H1 (cell line): ENCODE measurements around the gene MTARC2. TPM values are rescaled to one million over a fixed set of nuclear protein-coding genes. Genes with fewer than 3 reads are reported as not detected.

Experiments
- CTCF ChIA-PET: fragments of 300-600 bp; sonication (Branson Sonifier 250); formaldehyde crosslinking; loops from one replicate; lab custom pipeline; 2021; ENCODE audit not compliant: partially characterized antibody; lab: Charles Lee
- POLR2A ChIA-PET: fragments of 300-600 bp; sonication (Branson Sonifier 250); formaldehyde crosslinking; loops from one replicate; lab custom pipeline; 2021; ENCODE audit warnings: inconsistent platforms; ENCODE audit not compliant: partially characterized antibody; lab: Charles Lee
- DNase-seq, 2 experiments: peaks; one replicate each; pipeline versions ENCODE4 v3.0.0 to v3.0.0-alpha.2; 2010 to 2022; ENCODE audit warnings: low spot score in 2 of 2, low read depth in 1 of 2, mixed read lengths in 1 of 2
- FAIRE-seq: peaks from 2 replicates; lab custom pipeline; 2011; peaks lifted over from hg19 to GRCh38; lab: Jason Lieb, UNC
- H2AFZ ChIP-seq: 2 replicates; pipeline ENCODE4 v1.8.1; 2012; ENCODE audit warnings: low read length, inconsistent platforms
- H2AK5ac ChIP-seq: 2 replicates; pipeline ENCODE4 v1.6.1; 2013; ENCODE audit warnings: low read depth, low read length
- H2BK120ac ChIP-seq: replicated peaks from 2 replicates; pipeline ENCODE3; 2013; ENCODE audit warnings: low read depth, low read length, inconsistent platforms
- H2BK12ac ChIP-seq: 2 replicates; pipeline ENCODE4 v1.6.1; 2013; ENCODE audit warnings: low read depth, low read length
- H2BK15ac ChIP-seq: 2 replicates; pipeline ENCODE4 v1.6.1; 2013; ENCODE audit warnings: low read length
- H2BK20ac ChIP-seq: 2 replicates; pipeline ENCODE4 v1.6.1; 2013; ENCODE audit warnings: low read length
- H2BK5ac ChIP-seq: 2 replicates; pipeline ENCODE4 v1.6.1; 2013; ENCODE audit warnings: low read depth, low read length
- H3K14ac ChIP-seq: 2 replicates; pipeline ENCODE4 v1.6.1; 2013; ENCODE audit warnings: inconsistent platforms; ENCODE audit not compliant: insufficient read length
- H3K18ac ChIP-seq: 2 replicates; pipeline ENCODE4 v1.6.1; 2013; ENCODE audit warnings: low read length; ENCODE audit errors: extremely low read depth
- H3K23ac ChIP-seq: 2 replicates; pipeline ENCODE4 v1.6.1; 2013; ENCODE audit warnings: inconsistent platforms; ENCODE audit not compliant: insufficient read length
- H3K23me2 ChIP-seq: 2 replicates; pipeline ENCODE4 v1.6.1; 2013; ENCODE audit warnings: low read depth, low read length
- H3K27ac ChIP-seq: 2 replicates; pipeline ENCODE4 v1.6.1; 2011; ENCODE audit warnings: low read depth, low read length, inconsistent platforms
- H3K27me3 ChIP-seq, 4 experiments: replicated peaks in 1 of 4; 1 replicate in 1 of 4; 2 replicates in 3 of 4; pipeline versions ENCODE4 v1.6.1 to v1.8.1; 2011 to 2013; ENCODE audit warnings: low read length in 3 of 4, mild to moderate bottlenecking in 3 of 4, inconsistent platforms in 2 of 4, mixed read lengths in 2 of 4, moderate library complexity in 1 of 4; ENCODE audit not compliant: control insufficient read depth in 3 of 4, insufficient read depth in 3 of 4; ENCODE audit errors: extremely low read depth in 1 of 4
- H3K36me3 ChIP-seq, 4 experiments: 2 replicates each; pipeline versions ENCODE4 v1.6.1 to v1.8.1; 2011 to 2013; ENCODE audit warnings: mild to moderate bottlenecking in 4 of 4, low read length in 3 of 4, moderate library complexity in 2 of 4, control low read depth in 1 of 4, inconsistent platforms in 1 of 4; ENCODE audit not compliant: insufficient read depth in 4 of 4, control insufficient read depth in 2 of 4
- H3K4ac ChIP-seq: replicated peaks from 2 replicates; pipeline ENCODE3; 2013; ENCODE audit warnings: low read length, low read depth, mixed read lengths, inconsistent platforms; ENCODE audit not compliant: insufficient read length
- H3K4me1 ChIP-seq, 4 experiments: replicated peaks in 1 of 4; 1 replicate in 1 of 4; 2 replicates in 3 of 4; pipeline versions ENCODE4 v1.6.1 to v1.8.1; 2011 to 2013; ENCODE audit warnings: low read length in 3 of 4, inconsistent platforms in 2 of 4, mixed read lengths in 1 of 4; ENCODE audit not compliant: insufficient read depth in 4 of 4, control insufficient read depth in 3 of 4
- H3K4me2 ChIP-seq, 2 experiments: 2 replicates each; pipeline versions ENCODE4 v1.6.1 to v1.8.1; 2011 to 2013; ENCODE audit warnings: low read depth in 2 of 2, low read length in 2 of 2, control low read depth in 1 of 2, inconsistent platforms in 1 of 2, mild to moderate bottlenecking in 1 of 2; ENCODE audit not compliant: insufficient read depth in 1 of 2
- H3K4me3 ChIP-seq, 4 experiments: fragments of 200-600, 300-600 bp in 1 of 4; sonication (generic), shearing (Covaris generic), sonication (Bioruptor Twin) in 1 of 4; 2 replicates each; pipeline versions ENCODE4 v1.5.1 to v1.8.1; 2011 to 2016; ENCODE audit warnings: low read length in 4 of 4, low read depth in 3 of 4, control low read depth in 2 of 4, inconsistent platforms in 2 of 4, mild to moderate bottlenecking in 2 of 4, mixed read lengths in 1 of 4, moderate library complexity in 1 of 4; ENCODE audit not compliant: insufficient read depth in 2 of 4; ENCODE audit errors: extremely low read depth in 1 of 4
- H3K56ac ChIP-seq: replicated peaks from 2 replicates; pipeline ENCODE3; 2013; ENCODE audit warnings: low read depth, mild to moderate bottlenecking, mixed read lengths, low read length, inconsistent platforms; ENCODE audit not compliant: insufficient read length
- H3K79me1 ChIP-seq: 2 replicates; pipeline ENCODE4 v1.6.1; 2013; ENCODE audit warnings: low read depth, low read length, control low read depth
- H3K79me2 ChIP-seq, 2 experiments: 2 replicates each; pipeline versions ENCODE4 v1.6.1 to v1.8.1; 2012 to 2013; ENCODE audit warnings: low read length in 2 of 2, mild to moderate bottlenecking in 2 of 2, inconsistent platforms in 1 of 2; ENCODE audit not compliant: insufficient read depth in 2 of 2, control insufficient read depth in 1 of 2
- H3K9ac ChIP-seq, 4 experiments: replicated peaks in 1 of 4; 1 replicate in 1 of 4; 2 replicates in 3 of 4; pipeline versions ENCODE4 v1.6.1 to v1.8.1; 2011 to 2013; ENCODE audit warnings: low read depth in 3 of 4, low read length in 3 of 4, control low read depth in 2 of 4, mild to moderate bottlenecking in 2 of 4, moderate library complexity in 2 of 4, inconsistent platforms in 1 of 4; ENCODE audit errors: extremely low read depth in 1 of 4
- H3K9me3 ChIP-seq, 2 experiments: 2 replicates each; pipeline versions ENCODE4 v1.6.1 to v1.8.1; 2012 to 2013; ENCODE audit warnings: mild to moderate bottlenecking in 2 of 2, moderate library complexity in 2 of 2, control low read depth in 1 of 2, inconsistent platforms in 1 of 2, low read depth in 1 of 2, low read length in 1 of 2, mixed read lengths in 1 of 2; ENCODE audit not compliant: insufficient read depth in 2 of 2
- H4K20me1 ChIP-seq, 2 experiments: replicated peaks in 1 of 2; 2 replicates each; pipeline versions ENCODE3 to v1.8.1; 2011 to 2013; ENCODE audit warnings: inconsistent platforms in 2 of 2, low read length in 2 of 2, mild to moderate bottlenecking in 1 of 2; ENCODE audit not compliant: insufficient read depth in 2 of 2, control insufficient read depth in 1 of 2
- H4K5ac ChIP-seq: 2 replicates; pipeline ENCODE4 v1.6.1; 2013; ENCODE audit warnings: low read length, low read depth, mixed read lengths, inconsistent platforms; ENCODE audit not compliant: insufficient read length
- H4K8ac ChIP-seq: 2 replicates; pipeline ENCODE4 v1.8.0; 2013; ENCODE audit warnings: mild to moderate bottlenecking, moderate library complexity, low read length, inconsistent platforms; ENCODE audit not compliant: insufficient read depth; ENCODE audit errors: extremely low read depth
- H4K91ac ChIP-seq: replicated peaks from 2 replicates; pipeline ENCODE3; 2013; ENCODE audit warnings: low read length, mixed read lengths, inconsistent platforms; ENCODE audit not compliant: insufficient read length
- ASH2L ChIP-seq: fragments of 200-600, 300-600 bp; sonication (generic); IDR thresholded peaks from one replicate; pipeline ENCODE4 v1.7.1; 2017; ENCODE audit warnings: low read length
- BRCA1 ChIP-seq: IDR thresholded peaks from 2 replicates; pipeline ENCODE4 v1.6.1; 2012; ENCODE audit warnings: low read depth, low read length, improper control_type of control experiment
- EGR1 ChIP-seq: IDR thresholded peaks from 2 replicates; pipeline ENCODE4 v1.6.1; 2011; ENCODE audit warnings: low read depth, low read length, borderline replicate concordance
- HDAC6 ChIP-seq: IDR thresholded peaks from one replicate; pipeline ENCODE4 v1.7.1; 2012; ENCODE audit warnings: low read depth, mild to moderate bottlenecking, inconsistent platforms, low read length, moderate library complexity
- JUN ChIP-seq: IDR thresholded peaks from 2 replicates; pipeline ENCODE4 v1.6.1; 2011; ENCODE audit warnings: low read depth, mild to moderate bottlenecking, improper control_type of control experiment, low read length
- KDM1A ChIP-seq: fragments of 200-600, 300-600 bp; sonication (generic); IDR thresholded peaks from 2 replicates; pipeline ENCODE4 v1.7.1; 2016; ENCODE audit warnings: mild to moderate bottlenecking, low read length, borderline replicate concordance
- MAFK ChIP-seq: IDR thresholded peaks from 2 replicates; pipeline ENCODE4 v1.6.1; 2012; ENCODE audit warnings: low read depth, mild to moderate bottlenecking, improper control_type of control experiment, low read length
- POLR2A ChIP-seq, 2 experiments: IDR thresholded peaks; 1 replicate in 1 of 2; 2 replicates in 1 of 2; pipeline ENCODE4 v1.6.1; 2011; ENCODE audit warnings: low read depth in 2 of 2, low read length in 2 of 2, mild to moderate bottlenecking in 2 of 2; ENCODE audit errors: control extremely low read depth in 1 of 2
- POU5F1 ChIP-seq: IDR thresholded peaks from 2 replicates; pipeline ENCODE4 v1.6.1; 2011; ENCODE audit warnings: low read depth, mild to moderate bottlenecking, low read length, moderate library complexity
- RFX5 ChIP-seq: IDR thresholded peaks from 2 replicates; pipeline ENCODE4 v1.6.1; 2011; ENCODE audit warnings: low read depth, low read length, improper control_type of control experiment, borderline replicate concordance
- RXRA ChIP-seq: IDR thresholded peaks from 2 replicates; pipeline ENCODE4 v1.6.1; 2011; ENCODE audit warnings: low read depth, mild to moderate bottlenecking, low read length, moderate library complexity; ENCODE audit not compliant: insufficient read depth
- SIN3A ChIP-seq, 2 experiments: IDR thresholded peaks in 1 of 2; conservative IDR thresholded peaks in 1 of 2; 2 replicates each; pipeline ENCODE4 v1.6.1; 2011 to 2012; ENCODE audit warnings: low read length in 2 of 2, improper control_type of control experiment in 1 of 2, low read depth in 1 of 2, mild to moderate bottlenecking in 1 of 2
- SIX5 ChIP-seq: IDR thresholded peaks from 2 replicates; pipeline ENCODE4 v1.6.1; 2011; ENCODE audit warnings: mild to moderate bottlenecking, low read depth, low read length
- SP2 ChIP-seq: IDR thresholded peaks from 2 replicates; pipeline ENCODE4 v1.6.1; 2012; ENCODE audit warnings: mild to moderate bottlenecking, low read length, inconsistent platforms
- YY1 ChIP-seq: IDR thresholded peaks from 2 replicates; pipeline ENCODE4 v1.6.1; 2011; ENCODE audit warnings: low read depth, mild to moderate bottlenecking, low read length
- whole genome bisulfite sequencing, 2 experiments: shearing (Covaris generic) in 1 of 2; methylation state at CpG; one replicate each; pipeline versions ENCODE4 v1.1.6 to v1.1.7; 2013 to 2015; ENCODE audit warnings: low lambda C conversion rate in 2 of 2, mixed read lengths in 2 of 2, inconsistent platforms in 1 of 2, low coverage in 1 of 2, missing lambda C conversion rate in 1 of 2; ENCODE audit not compliant: insufficient replicate concordance in 2 of 2, insufficient coverage in 1 of 2, insufficient read length in 1 of 2; ENCODE audit errors: extremely low coverage in 1 of 2, missing lambda C conversion rate in 1 of 2; 5-methylcytosine and 5-hydroxymethylcytosine counted together
- polyA plus RNA-seq, 7 experiments: library from polyadenylated mRNA; depleted of rRNA in 3 of 7; stranded (reverse) in 5 of 7; unstranded in 2 of 7; fragments of >200 nt in 5 of 7; fragments of 200-250 nt in 2 of 7; gene quantifications; 1 replicate in 5 of 7; 2 replicates in 1 of 7; 4 replicates in 1 of 7; pipeline versions ENCODE4 v1.2.1 to v1.2.3, GENCODE V29; 2011 to 2013; ENCODE audit warnings: missing spikeins in 2 of 7, mixed read lengths in 2 of 7
- total RNA-seq: library from RNA; stranded (reverse); fragmentation: NEBNext Ultra II Directional; extraction: Animal tissue kit (Norgen Biotek cat#: 25700); gene quantifications from 2 replicates; pipeline ENCODE4 v1.2.1, GENCODE V29; 2021

The MTARC2 gene
- total and polyA plus RNA-seq, 2 of the 8 experiments (the other 6 are each of a cell fraction or from before 2014, with no cell fraction given), result 7.2 to 7.9 TPM

DNA sequence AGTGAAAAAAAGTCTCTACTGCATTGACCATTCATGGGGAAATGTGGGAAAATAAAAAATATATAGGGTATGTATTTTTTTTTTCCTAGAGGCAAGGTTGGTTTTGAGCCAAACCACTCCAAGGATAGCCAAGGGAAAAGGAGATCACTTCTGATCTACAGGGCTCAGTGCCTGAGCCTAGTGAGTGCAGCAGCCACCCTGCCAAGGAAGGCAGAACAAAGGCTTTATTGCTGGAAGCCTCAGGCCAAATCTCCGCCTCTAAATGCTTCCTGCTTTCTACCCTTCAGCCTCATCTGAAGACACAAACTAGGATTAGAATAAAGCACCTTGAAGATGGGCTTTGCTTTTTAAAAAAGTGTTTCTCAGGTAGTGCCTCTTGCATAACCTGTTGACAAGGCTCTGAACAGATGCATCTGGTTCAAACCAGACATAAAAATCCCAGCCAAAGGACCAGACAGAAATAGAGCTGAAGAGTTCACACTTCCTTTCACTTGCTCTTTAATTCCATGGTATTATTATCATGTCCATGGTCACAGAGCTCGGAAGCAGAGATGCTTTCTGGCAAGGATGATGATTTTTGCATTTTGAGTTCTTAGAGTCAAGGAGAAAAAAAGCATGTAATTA, 47.5 kb upstream of the MTARC2 start:
- no peaks in the 10 kb centered on the region for H3K27me3 ChIP-seq
- no peak overlapping the region for H2BK20ac ChIP-seq
- H3K36me3 ChIP-seq, result no peaks in the 10 kb centered on the region
- H3K4me2 ChIP-seq, result no peak overlapping the region
- no peak overlapping the region for H2BK120ac ChIP-seq
- no peak overlapping the region for H3K18ac ChIP-seq
- H2AFZ ChIP-seq, result no peak overlapping the region
- no peak overlapping the region for H4K91ac ChIP-seq
- H3K9me3 ChIP-seq, result no peaks in the 10 kb centered on the region
- no peak overlapping the region for H3K4me3 ChIP-seq
- no peak overlapping the region for H2BK12ac ChIP-seq
- WGBS, 2 experiments, result 79% methylated on average over 2 of the region's 2 CpGs; no CpG with 5 or more reads in 1 of the 2 experiments
- H2BK15ac ChIP-seq, result no peak overlapping the region
- no peak overlapping the region for H3K14ac ChIP-seq
- H4K5ac ChIP-seq, result no peak overlapping the region
- no peak overlapping the region for H2AK5ac ChIP-seq
- DNase-seq, result no peak
- H3K56ac ChIP-seq, result no peak overlapping the region
- peaks cover 0 to 8% (median 3%) of the 10 kb centered on the region in 4 experiments; a peak in 4 of 7 replicates for H3K4me1 ChIP-seq
- ChIA-PET POLR2A (interaction anchor here (1.4 kb wide), 1 partner anchor 86 kb away, joined by 3 read pairs; the partner anchor contains the start of gene MTARC1), CTCF (interaction anchor here (0.7 to 4.7 kb wide), 5 partner anchors 10 to 405 kb away, joined by 3 to 26 read pairs (median 7); no protein-coding TSS in a partner anchor)
- H3K23ac ChIP-seq, result no peak overlapping the region
- H4K8ac ChIP-seq, result no peak overlapping the region
- H3K79me1 ChIP-seq, result no peaks in the 10 kb centered on the region
- H3K23me2 ChIP-seq, result no peaks in the 10 kb centered on the region
- no peak overlapping the region for H3K27ac ChIP-seq
- no peaks in the 10 kb centered on the region for H4K20me1 ChIP-seq
- H2BK5ac ChIP-seq, result no peak overlapping the region
- H3K9ac ChIP-seq, result no peak overlapping the region
- H3K4ac ChIP-seq, result no peak overlapping the region
- H3K79me2 ChIP-seq, result no peaks in the 10 kb centered on the region
- peak; percentile 24 for FAIRE-seq
- no peak for TF ChIP-seq BRCA1
- no peak for TF ChIP-seq SIX5
- no peak for TF ChIP-seq SP2
- no peak for TF ChIP-seq POU5F1
- no peak for TF ChIP-seq KDM1A
- no peak for TF ChIP-seq POLR2A (IDR thresholded peaks at IDR 0.05; ENCODE audit: control extremely low read depth in 1 of 2, low read depth in 2 of 2, low read length in 2 of 2)
- no peak for TF ChIP-seq EGR1
- TF ChIP-seq RXRA, result no peak
- no peak for TF ChIP-seq MAFK
- no peak for TF ChIP-seq SIN3A (conservative IDR thresholded peaks at IDR 0.05 in 1 of 2, IDR thresholded peaks at IDR 0.05 in 1 of 2; ENCODE audit: low read depth in 1 of 2, low read length in 2 of 2)
- no peak for TF ChIP-seq YY1
- no peak for TF ChIP-seq RFX5
- TF ChIP-seq JUN, result no peak
- no peak for TF ChIP-seq HDAC6
- TF ChIP-seq ASH2L, result no peak
